SK-N-SH (cell line): ENCODE data around the gene COX4I1. TPM values are rescaled to one million over a fixed set of nuclear protein-coding genes. Genes with fewer than 3 reads are reported as not detected.

Experiments
- CTCF ChIA-PET: fragments of 300-600, 350-600 bp; formaldehyde crosslinking; extraction: SDS; loops from one replicate; lab custom pipeline; 2021; lab: Yijun Ruan, JAX
- POLR2A ChIA-PET: fragments of 350-600 bp; sonication (Branson Sonifier 250); formaldehyde crosslinking; extraction: SDS; loops from one replicate; lab custom pipeline; 2020; ENCODE audit warnings: antibody characterized with exemption, inconsistent platforms; lab: Yijun Ruan, JAX
- DNase-seq: peaks from one replicate; pipeline ENCODE4 v3.0.0; 2012
- H2AFZ ChIP-seq: fragments of 200-600 bp; sonication (generic); 2 replicates; pipeline ENCODE4 v1.8.1; 2016; ENCODE audit warnings: antibody characterized with exemption, mild to moderate bottlenecking, low read depth
- H3F3A ChIP-seq: fragments of 200-600 bp; sonication (generic); replicated peaks from 2 replicates; pipeline ENCODE3; 2016; ENCODE audit warnings: antibody characterized with exemption, mild to moderate bottlenecking; ENCODE audit not compliant: insufficient read depth
- H3K27ac ChIP-seq, 2 experiments: fragments of 200-500 bp in 1 of 2; fragments of 200-600 bp in 1 of 2; sonication (Bioruptor generic) in 1 of 2; sonication (generic), shearing (Covaris generic) in 1 of 2; 2 replicates each; pipeline versions ENCODE4 v1.5.1 to v1.6.1; 2014 to 2016; ENCODE audit warnings: low read depth in 2 of 2, inconsistent platforms in 1 of 2, low read length in 1 of 2, mild to moderate bottlenecking in 1 of 2, mixed read lengths in 1 of 2
- H3K27me3 ChIP-seq: fragments of 200-600 bp; sonication (generic), shearing (Covaris generic); 2 replicates; pipeline ENCODE4 v1.6.1; 2016; ENCODE audit warnings: mixed run types; ENCODE audit not compliant: insufficient read depth
- H3K36me3 ChIP-seq, 2 experiments: fragments of 200-500 bp in 1 of 2; fragments of 200-600 bp in 1 of 2; sonication (Bioruptor generic) in 1 of 2; sonication (generic) in 1 of 2; replicated peaks in 1 of 2; 2 replicates each; pipeline versions ENCODE3 to v1.5.1; 2014 to 2016; ENCODE audit warnings: low read length in 1 of 2, mild to moderate bottlenecking in 1 of 2; ENCODE audit not compliant: insufficient read depth in 2 of 2, control insufficient read depth in 1 of 2
- H3K4me1 ChIP-seq, 2 experiments: fragments of 200-500 bp in 1 of 2; fragments of 200-600 bp in 1 of 2; sonication (Bioruptor generic) in 1 of 2; sonication (generic), shearing (Covaris generic) in 1 of 2; 2 replicates each; pipeline versions ENCODE4 v1.5.1 to v1.6.1; 2014 to 2016; ENCODE audit warnings: low read depth in 1 of 2, low read length in 1 of 2, mixed run types in 1 of 2; ENCODE audit not compliant: insufficient read depth in 2 of 2, control insufficient read depth in 1 of 2
- H3K4me2 ChIP-seq: fragments of 200-600 bp; sonication (generic), shearing (Covaris generic); 2 replicates; pipeline ENCODE4 v1.6.1; 2017; ENCODE audit warnings: mixed run types
- H3K4me3 ChIP-seq, 2 experiments: fragments of 200-500 bp in 1 of 2; fragments of 200-600 bp in 1 of 2; sonication (Bioruptor generic) in 1 of 2; sonication (generic), shearing (Covaris generic) in 1 of 2; 2 replicates each; pipeline versions ENCODE4 v1.5.1 to v1.8.1; 2014 to 2016; ENCODE audit warnings: low read depth in 2 of 2, inconsistent platforms in 1 of 2, low read length in 1 of 2, mild to moderate bottlenecking in 1 of 2, mixed read lengths in 1 of 2, moderate library complexity in 1 of 2
- H3K79me2 ChIP-seq: fragments of 200-600 bp; sonication (generic); 2 replicates; pipeline ENCODE4 v1.8.1; 2017; ENCODE audit warnings: mild to moderate bottlenecking; ENCODE audit not compliant: insufficient read depth
- H3K9ac ChIP-seq: fragments of 200-600 bp; sonication (generic); 2 replicates; pipeline ENCODE4 v1.6.1; 2017; ENCODE audit warnings: mixed run types
- H3K9me2 ChIP-seq: fragments of 200-600 bp; sonication (generic); 2 replicates; pipeline ENCODE4 v1.6.1; 2017; ENCODE audit warnings: mixed run types
- H3K9me3 ChIP-seq: fragments of 200-600 bp; sonication (generic); 2 replicates; pipeline ENCODE4 v1.6.1; 2017; ENCODE audit warnings: mixed run types, mild to moderate bottlenecking, moderate library complexity
- H4K20me1 ChIP-seq: fragments of 200-600 bp; sonication (generic); 2 replicates; pipeline ENCODE4 v1.6.1; 2017; ENCODE audit warnings: mild to moderate bottlenecking, mixed run types; ENCODE audit not compliant: insufficient read depth
- ELF1 ChIP-seq: IDR thresholded peaks from 2 replicates; pipeline ENCODE4 v1.4.0; 2012
- FOSL2 ChIP-seq: IDR thresholded peaks from 2 replicates; pipeline ENCODE4 v1.4.0; 2012; ENCODE audit warnings: low read depth, mild to moderate bottlenecking, moderate library complexity, borderline replicate concordance
- FOXM1 ChIP-seq: IDR thresholded peaks from 2 replicates; pipeline ENCODE4 v1.4.0; 2012; ENCODE audit warnings: low read depth, mild to moderate bottlenecking
- GABPA ChIP-seq: IDR thresholded peaks from 2 replicates; pipeline ENCODE4 v1.4.0; 2012; ENCODE audit warnings: low read depth, mild to moderate bottlenecking
- GATA2 ChIP-seq: sonication (generic); formaldehyde crosslinking; IDR thresholded peaks from 2 replicates; pipeline ENCODE4 v1.5.0; 2020; ENCODE audit warnings: mild to moderate bottlenecking, missing genetic modification reagents
- IRF3 ChIP-seq: fragments of 150-350 bp; IDR thresholded peaks from 2 replicates; pipeline ENCODE4 v1.6.1; 2016; ENCODE audit warnings: mild to moderate bottlenecking, low read depth, low read length
- JUND ChIP-seq: IDR thresholded peaks from 2 replicates; pipeline ENCODE4 v1.4.0; 2012
- NFIC ChIP-seq: IDR thresholded peaks from 2 replicates; pipeline ENCODE4 v1.4.0; 2012; ENCODE audit warnings: borderline replicate concordance
- NRF1 ChIP-seq: IDR thresholded peaks from 2 replicates; pipeline ENCODE4 v1.6.1; 2012; ENCODE audit warnings: low read depth, mild to moderate bottlenecking, low read length
- POLR2AphosphoS5 ChIP-seq: IDR thresholded peaks from 2 replicates; pipeline ENCODE4 v1.6.1; 2012; ENCODE audit warnings: low read depth, low read length
- RAD21 ChIP-seq: IDR thresholded peaks from 2 replicates; pipeline ENCODE4 v1.6.1; 2012; ENCODE audit warnings: mild to moderate bottlenecking, low read length
- REST ChIP-seq: IDR thresholded peaks from 2 replicates; pipeline ENCODE4 v1.6.1; 2012; ENCODE audit warnings: mild to moderate bottlenecking, low read depth, low read length, moderate library complexity
- RFX5 ChIP-seq: IDR thresholded peaks from 2 replicates; pipeline ENCODE4 v1.6.1; 2012; ENCODE audit warnings: mild to moderate bottlenecking, improper control_type of control experiment, low read length
- SMC3 ChIP-seq: IDR thresholded peaks from 2 replicates; pipeline ENCODE4 v1.6.1; 2012; ENCODE audit warnings: low read depth, low read length, improper control_type of control experiment
- TAF1 ChIP-seq: IDR thresholded peaks from 2 replicates; pipeline ENCODE4 v1.6.1; 2012; ENCODE audit warnings: low read depth, mild to moderate bottlenecking, low read length, moderate library complexity, borderline replicate concordance
- TCF12 ChIP-seq: IDR thresholded peaks from 2 replicates; pipeline ENCODE4 v1.4.0; 2012
- TEAD4 ChIP-seq: IDR thresholded peaks from 2 replicates; pipeline ENCODE4 v1.4.0; 2012; ENCODE audit warnings: mild to moderate bottlenecking, borderline replicate concordance; ENCODE audit not compliant: insufficient read depth
- USF1 ChIP-seq: IDR thresholded peaks from 2 replicates; pipeline ENCODE4 v1.4.0; 2012; ENCODE audit warnings: low read depth, borderline replicate concordance
- USF2 ChIP-seq: fragments of 150-350 bp; IDR thresholded peaks from 2 replicates; pipeline ENCODE4 v1.6.1; 2017; ENCODE audit warnings: antibody characterized with exemption, low read length, low read depth, borderline replicate concordance
- WGBS: methylation state at CpG from one replicate; pipeline ENCODE4 v1.1.6; 2017; ENCODE audit warnings: low lambda C conversion rate; 5-methylcytosine and 5-hydroxymethylcytosine counted together
- polyA plus RNA-seq, 3 experiments: library from polyadenylated mRNA; depleted of rRNA; stranded (reverse); fragments of >200 nt; gene quantifications; 2 replicates each; pipeline ENCODE4 v1.2.3, GENCODE V29; 2012
- TF ChIP-seq, protein P1 (sequence below): fragments of 200-600 bp; sonication (generic); IDR thresholded peaks from 2 replicates; pipeline ENCODE4 v1.6.1; 2017; ENCODE audit warnings: antibody characterized with exemption, mild to moderate bottlenecking, moderate library complexity
- TF ChIP-seq, protein P2 (sequence below): IDR thresholded peaks from 2 replicates; pipeline ENCODE4 v1.4.0; 2012; ENCODE audit warnings: low read depth

Gene COX4I1
- polyA plus RNA-seq, 1 of the 3 experiments (the other 2 are of a cell fraction), result 1,294 TPM

GRCh38 chr16:85778873-85779272, 20.6 kb upstream of the COX4I1 start (continued):
- no peak for TF ChIP-seq REST
- TF ChIP-seq IRF3, result no peak
- TF ChIP-seq GABPA, result no peak

GRCh38 chr16:85780281-85780680, 19.2 kb upstream of the COX4I1 start:
- Histone ChIP-seq H3K9me2 (no peaks in the 10 kb centered on the region), H3K27ac (no peak overlapping the region), H3F3A (peaks cover 21% of the 10 kb centered on the region), H3K4me2 (no peak overlapping the region), H2AFZ (no peak overlapping the region), H3K27me3 (no peaks in the 10 kb centered on the region), H3K4me3 (no peak overlapping the region), H3K79me2 (peaks cover 10% of the 10 kb centered on the region; the same call in 1 of the 2 replicates), H3K4me1 (no peaks in the 10 kb centered on the region), H3K9ac (no peak overlapping the region), H4K20me1 (0 out of 2 replicates have a peak, but pooled peaks cover 7% of the 10 kb centered on the region), H3K36me3 (peaks cover 19 to 38% of the 10 kb centered on the region in 2 experiments), H3K9me3 (no peaks in the 10 kb centered on the region)
- ChIA-PET POLR2A (no interaction called here), CTCF (no interaction called here)
- DNase-seq, result no peak
- WGBS, result 91% methylated on average over 20 of the region's 26 CpGs
- TF ChIP-seq, protein P1, sequence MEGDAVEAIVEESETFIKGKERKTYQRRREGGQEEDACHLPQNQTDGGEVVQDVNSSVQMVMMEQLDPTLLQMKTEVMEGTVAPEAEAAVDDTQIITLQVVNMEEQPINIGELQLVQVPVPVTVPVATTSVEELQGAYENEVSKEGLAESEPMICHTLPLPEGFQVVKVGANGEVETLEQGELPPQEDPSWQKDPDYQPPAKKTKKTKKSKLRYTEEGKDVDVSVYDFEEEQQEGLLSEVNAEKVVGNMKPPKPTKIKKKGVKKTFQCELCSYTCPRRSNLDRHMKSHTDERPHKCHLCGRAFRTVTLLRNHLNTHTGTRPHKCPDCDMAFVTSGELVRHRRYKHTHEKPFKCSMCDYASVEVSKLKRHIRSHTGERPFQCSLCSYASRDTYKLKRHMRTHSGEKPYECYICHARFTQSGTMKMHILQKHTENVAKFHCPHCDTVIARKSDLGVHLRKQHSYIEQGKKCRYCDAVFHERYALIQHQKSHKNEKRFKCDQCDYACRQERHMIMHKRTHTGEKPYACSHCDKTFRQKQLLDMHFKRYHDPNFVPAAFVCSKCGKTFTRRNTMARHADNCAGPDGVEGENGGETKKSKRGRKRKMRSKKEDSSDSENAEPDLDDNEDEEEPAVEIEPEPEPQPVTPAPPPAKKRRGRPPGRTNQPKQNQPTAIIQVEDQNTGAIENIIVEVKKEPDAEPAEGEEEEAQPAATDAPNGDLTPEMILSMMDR, result no peak
- TF ChIP-seq ELF1 (no peak), JUND (no peak), NRF1 (no peak), FOXM1 (no peak), FOSL2 (no peak), TEAD4 (no peak), USF1 (no peak), NFIC (no peak), RFX5 (no peak), SMC3 (no peak), RAD21 (no peak), IRF3 (no peak), GATA2 (CRISPR knock-in tag) (no peak), USF2 (no peak), POLR2AphosphoS5 (no peak), TCF12 (no peak), TAF1 (no peak)
- TF ChIP-seq, protein P2, sequence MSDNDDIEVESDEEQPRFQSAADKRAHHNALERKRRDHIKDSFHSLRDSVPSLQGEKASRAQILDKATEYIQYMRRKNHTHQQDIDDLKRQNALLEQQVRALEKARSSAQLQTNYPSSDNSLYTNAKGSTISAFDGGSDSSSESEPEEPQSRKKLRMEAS, result no peak
